Karpas-422 (cell line): Measurements from ENCODE around the gene RTP3. TPM values are rescaled to one million over a fixed set of nuclear protein-coding genes. Genes with fewer than 3 reads are reported as not detected.

ENCODE experiments used
- DNase-seq: peaks from one replicate; pipeline ENCODE4 v3.0.0-alpha.2; 2015
- H2AFZ ChIP-seq: fragments of 200-600 bp; sonication (generic); 2 replicates; pipeline ENCODE4 v1.6.1; 2014; ENCODE audit warnings: antibody characterized with exemption, low read length, mixed read lengths
- H3K27ac ChIP-seq: fragments of 200-600 bp; sonication (generic); 2 replicates; pipeline ENCODE4 v1.5.1; 2014; ENCODE audit warnings: mild to moderate bottlenecking, low read length, moderate library complexity
- H3K27me3 ChIP-seq: fragments of 200-600 bp; sonication (generic); 2 replicates; pipeline ENCODE4 v1.6.1; 2014; ENCODE audit warnings: low read length, mixed read lengths
- H3K36me3 ChIP-seq: fragments of 200-600 bp; sonication (generic); 2 replicates; pipeline ENCODE4 v1.6.1; 2014; ENCODE audit warnings: low read length, mixed read lengths; ENCODE audit not compliant: insufficient read depth
- H3K4me1 ChIP-seq: fragments of 200-600 bp; sonication (generic); 2 replicates; pipeline ENCODE4 v1.6.1; 2014; ENCODE audit warnings: mild to moderate bottlenecking, low read length, mixed read lengths
- H3K4me2 ChIP-seq: fragments of 200-600 bp; sonication (generic); 2 replicates; pipeline ENCODE4 v1.6.1; 2014; ENCODE audit warnings: low read length, low read depth, mild to moderate bottlenecking; ENCODE audit not compliant: poor library complexity, severe bottlenecking
- H3K4me3 ChIP-seq: fragments of 200-600 bp; sonication (generic); 2 replicates; pipeline ENCODE4 v1.5.1; 2014; ENCODE audit warnings: mild to moderate bottlenecking, antibody characterized with exemption, low read length, mixed read lengths
- H3K79me2 ChIP-seq: fragments of 200-600 bp; sonication (generic); 2 replicates; pipeline ENCODE4 v1.6.1; 2014; ENCODE audit warnings: mild to moderate bottlenecking, low read length, mixed read lengths
- H3K9ac ChIP-seq: fragments of 200-600 bp; sonication (generic); 2 replicates; pipeline ENCODE4 v1.6.0; 2014; ENCODE audit warnings: low read length
- H3K9me2 ChIP-seq: fragments of 200-600 bp; sonication (generic), shearing (Covaris generic); replicated peaks from 2 replicates; pipeline ENCODE4 v1.6.0; 2014; ENCODE audit warnings: mild to moderate bottlenecking, low read length, moderate library complexity; ENCODE audit not compliant: insufficient read depth
- H3K9me3 ChIP-seq: fragments of 300-700, 200-600 bp; sonication (generic); 2 replicates; pipeline ENCODE4 v1.6.1; 2014; ENCODE audit warnings: low read length, mixed read lengths
- H4K20me1 ChIP-seq: fragments of 200-600 bp; sonication (generic); 2 replicates; pipeline ENCODE4 v1.6.1; 2014; ENCODE audit warnings: mild to moderate bottlenecking, antibody characterized with exemption, low read length, low read depth; ENCODE audit not compliant: insufficient read depth
- total RNA-seq: library from RNA; depleted of rRNA; stranded (reverse); fragments of >200 nt; shearing (Covaris generic); gene quantifications from 2 replicates; pipeline ENCODE4 v1.2.3, GENCODE V29; 2014; ENCODE audit warnings: low replicate concordance; rRNA removed

RTP3 gene
- not detected in 2 replicates for total RNA-seq

DNA sequence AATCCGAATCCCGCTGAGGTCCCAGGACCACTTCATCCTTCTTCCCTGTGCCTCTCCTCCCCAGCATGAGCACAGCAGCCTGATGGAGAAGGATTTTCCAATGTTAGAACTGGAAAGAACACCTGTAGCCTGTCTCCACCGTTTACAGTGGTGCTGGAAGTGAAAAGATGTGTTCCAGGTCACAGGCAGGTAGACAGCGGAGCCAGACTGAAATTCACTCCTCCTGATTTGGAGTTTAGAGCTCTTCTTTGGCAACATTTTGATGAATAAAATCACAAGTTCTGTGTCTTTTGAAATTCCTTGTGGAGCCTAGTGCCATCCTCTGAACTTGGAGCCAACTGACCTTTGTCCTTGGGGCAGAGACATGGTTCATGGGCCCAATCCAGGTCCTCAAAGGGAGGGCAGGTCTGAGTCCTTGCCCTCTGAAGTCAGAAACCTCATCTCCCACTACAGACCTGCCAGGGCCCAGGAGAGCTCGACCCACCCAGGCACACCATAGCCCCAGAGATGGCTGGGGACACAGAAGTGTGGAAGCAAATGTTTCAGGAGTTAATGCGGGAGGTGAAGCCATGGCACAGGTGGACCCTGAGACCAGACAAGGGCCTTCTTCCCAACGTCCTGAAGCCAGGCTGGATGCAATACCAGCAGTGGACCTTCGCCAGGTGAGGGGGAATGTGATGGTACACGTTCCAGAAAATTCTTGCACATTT lies at the start of gene RTP3:
Gene RTP3, plus strand, starts transcription at position 421 of the 710 bp plus-strand sequence. Its CDS starts 87 bp downstream, at position 508.
- DNase-seq, result no peak
- Histone ChIP-seq H3K79me2 (no peaks in the 10 kb centered on the region), H3K27me3 (no peaks in the 10 kb centered on the region), H3K9ac (no peak within 1 kb of the TSS), H3K4me1 (peaks cover 6% of the 10 kb centered on the region), H3K36me3 (no peaks in the 10 kb centered on the region), H3K4me3 (no peak within 1 kb of the TSS), H4K20me1 (peaks cover 9% of the 10 kb centered on the region), H3K9me3 (no peaks in the 10 kb centered on the region), H2AFZ (no peak within 1 kb of the TSS), H3K9me2 (no peaks in the 10 kb centered on the region), H3K4me2 (no peak within 1 kb of the TSS), H3K27ac (no peak within 1 kb of the TSS)

DNA sequence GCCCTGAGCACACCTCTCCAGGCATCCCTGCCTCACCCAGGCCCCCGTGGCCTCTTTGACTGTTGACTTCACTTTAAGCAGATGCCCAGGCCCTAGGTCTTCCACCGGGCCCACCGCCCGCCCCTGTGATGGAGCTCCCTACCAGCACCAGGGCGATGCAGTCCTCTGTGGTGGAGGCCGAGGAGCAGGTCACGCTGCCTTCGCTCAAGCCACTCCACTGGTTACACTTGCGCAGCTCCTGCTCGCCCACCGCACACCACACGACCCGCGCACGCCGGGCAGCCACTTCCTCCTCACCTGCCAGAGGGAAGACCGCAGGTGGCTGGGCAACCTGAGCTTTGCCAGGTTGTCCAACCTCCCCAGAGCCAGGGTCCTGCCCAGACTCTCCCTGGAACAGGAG lies 49.1 kb upstream of the RTP3 start:
- Histone ChIP-seq H3K27me3 (no peaks in the 10 kb centered on the region), H3K9me2 (no peaks in the 10 kb centered on the region), H3K9ac (no peak overlapping the region), H3K4me1 (no peaks in the 10 kb centered on the region), H2AFZ (no peak overlapping the region), H3K4me2 (no peak overlapping the region), H3K36me3 (no peaks in the 10 kb centered on the region), H3K79me2 (no peaks in the 10 kb centered on the region), H3K4me3 (no peak overlapping the region), H3K9me3 (no peaks in the 10 kb centered on the region), H4K20me1 (no peaks in the 10 kb centered on the region; the same call in 1 of the 2 replicates), H3K27ac (no peak overlapping the region)
- DNase-seq, result no peak

GRCh38 chr3:46449755-46450552 lies 47.8 kb upstream of the RTP3 start:
- Histone ChIP-seq H3K9ac (no peak overlapping the region), H3K4me2 (no peak overlapping the region)
- peak; percentile 52 for DNase-seq

GRCh38 chr3:46453526-46454208 lies 44.1 kb upstream of the RTP3 start:
- no peak overlapping the region for H2AFZ ChIP-seq
- no peaks in the 10 kb centered on the region for H3K79me2 ChIP-seq
- H3K36me3 ChIP-seq, result no peaks in the 10 kb centered on the region
- DNase-seq, result no peak
- H3K4me2 ChIP-seq, result no peak overlapping the region
- H3K4me3 ChIP-seq, result no peak overlapping the region
- no peak overlapping the region for H3K9ac ChIP-seq
- no peak overlapping the region for H3K27ac ChIP-seq
- no peaks in the 10 kb centered on the region for H3K4me1 ChIP-seq
- no peaks in the 10 kb centered on the region for H3K9me2 ChIP-seq
- H3K27me3 ChIP-seq, result no peaks in the 10 kb centered on the region
- H3K9me3 ChIP-seq, result no peaks in the 10 kb centered on the region
- H4K20me1 ChIP-seq, result 0 out of 2 replicates have a peak, but pooled peaks cover 8% of the 10 kb centered on the region

More at GRCh38 chr3:46449755-46450552, 47.8 kb upstream of the RTP3 start:
- Histone ChIP-seq H4K20me1 (peaks cover 2% of the 10 kb centered on the region; the same call in 1 of the 2 replicates), H3K9me3 (no peaks in the 10 kb centered on the region), H3K4me3 (no peak overlapping the region), H2AFZ (no peak overlapping the region), H3K27me3 (no peaks in the 10 kb centered on the region), H3K36me3 (no peaks in the 10 kb centered on the region), H3K4me1 (no peaks in the 10 kb centered on the region), H3K79me2 (no peaks in the 10 kb centered on the region), H3K9me2 (no peaks in the 10 kb centered on the region), H3K27ac (no peak overlapping the region)

DNA sequence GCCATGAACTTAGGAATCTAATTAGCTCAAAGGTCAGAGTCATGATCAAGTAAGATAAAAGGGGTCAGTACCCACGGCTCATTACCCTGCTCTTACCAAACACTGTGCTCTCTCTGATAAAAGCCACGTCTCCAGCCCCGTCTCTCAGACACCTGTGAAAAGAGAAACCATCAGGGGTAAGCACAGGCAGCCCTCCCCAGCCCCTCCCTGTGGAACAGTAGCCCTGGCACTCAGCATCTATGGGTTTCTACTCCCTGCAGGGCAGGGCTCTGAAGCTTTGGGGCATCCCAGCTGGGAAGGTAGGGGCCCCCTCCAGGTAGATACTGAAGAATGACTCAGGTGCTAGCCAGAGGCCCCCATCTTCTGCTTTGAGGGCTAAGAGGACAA lies 43.6 kb upstream of the RTP3 start:
- H3K9me2 ChIP-seq, result no peaks in the 10 kb centered on the region
- no peak overlapping the region for H2AFZ ChIP-seq
- no peaks in the 10 kb centered on the region for H3K79me2 ChIP-seq
- no peak overlapping the region for H3K9ac ChIP-seq
- no peak for DNase-seq
- no peaks in the 10 kb centered on the region for H3K4me1 ChIP-seq
- H3K4me2 ChIP-seq, result no peak overlapping the region
- no peaks in the 10 kb centered on the region for H3K36me3 ChIP-seq
- H3K4me3 ChIP-seq, result no peak overlapping the region
- H3K27me3 ChIP-seq, result no peaks in the 10 kb centered on the region
- H3K9me3 ChIP-seq, result no peaks in the 10 kb centered on the region
- no peak overlapping the region for H3K27ac ChIP-seq
- H4K20me1 ChIP-seq, result 0 out of 2 replicates have a peak, but pooled peaks cover 8% of the 10 kb centered on the region

GRCh38 chr3:46454606-46455005 lies 43.2 kb upstream of the RTP3 start:
- no peaks in the 10 kb centered on the region for H3K27me3 ChIP-seq
- H3K4me3 ChIP-seq, result no peak overlapping the region
- DNase-seq, result no peak
- H3K27ac ChIP-seq, result no peak overlapping the region
- H3K79me2 ChIP-seq, result no peaks in the 10 kb centered on the region
- H3K9me3 ChIP-seq, result no peaks in the 10 kb centered on the region
- no peak overlapping the region for H3K9ac ChIP-seq
- H2AFZ ChIP-seq, result no peak overlapping the region
- H3K36me3 ChIP-seq, result no peaks in the 10 kb centered on the region
- no peaks in the 10 kb centered on the region for H3K4me1 ChIP-seq
- H4K20me1 ChIP-seq, result 0 out of 2 replicates have a peak, but pooled peaks cover 8% of the 10 kb centered on the region
- no peaks in the 10 kb centered on the region for H3K9me2 ChIP-seq
- H3K4me2 ChIP-seq, result no peak overlapping the region

DNA sequence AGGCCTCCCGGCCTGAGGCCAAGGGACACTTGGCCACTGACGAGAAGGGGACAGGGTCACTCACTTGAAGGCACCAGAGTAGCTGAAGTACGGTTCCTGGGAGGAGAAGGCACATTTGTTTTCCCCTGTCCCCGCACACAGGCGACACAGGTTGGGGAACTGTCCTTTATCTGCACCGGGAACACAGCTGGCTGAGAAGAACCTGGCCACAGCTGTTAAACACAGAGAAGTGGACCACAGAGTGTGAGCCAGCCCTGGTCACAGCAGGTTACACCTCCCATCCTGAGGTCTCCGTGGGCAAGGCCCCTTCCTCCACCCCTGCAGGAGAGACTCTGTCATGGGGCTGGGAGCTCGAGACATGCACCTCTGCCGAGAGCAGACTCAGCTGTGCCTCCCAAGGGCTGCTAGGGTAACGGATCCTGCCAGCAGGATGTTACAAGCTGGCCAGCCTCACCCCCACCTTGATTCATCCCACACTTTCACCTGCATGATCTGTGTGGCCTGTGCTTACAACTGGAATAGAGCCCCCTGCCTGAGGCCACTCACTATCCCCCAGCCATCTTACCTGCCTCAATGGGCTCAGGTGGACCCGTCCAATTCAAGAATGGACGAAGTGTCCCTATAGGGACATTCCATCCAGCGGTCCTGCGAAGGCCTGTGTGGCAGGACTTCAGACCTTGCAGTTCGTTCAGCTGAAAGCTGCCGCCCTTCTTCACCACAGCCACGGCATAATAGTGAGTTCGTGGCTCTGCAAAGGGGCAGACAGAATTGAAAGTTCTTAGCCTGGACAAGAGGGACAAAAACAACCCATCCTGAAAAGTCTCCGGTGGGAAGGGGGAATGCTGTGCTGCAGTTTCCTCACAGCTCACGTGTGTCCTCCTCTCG lies 42.3 kb upstream of the RTP3 start:
- Histone ChIP-seq H2AFZ (no peak overlapping the region), H3K4me3 (no peak overlapping the region), H4K20me1 (0 out of 2 replicates have a peak, but pooled peaks cover 8% of the 10 kb centered on the region), H3K27ac (no peak overlapping the region), H3K27me3 (no peaks in the 10 kb centered on the region), H3K9me3 (no peaks in the 10 kb centered on the region), H3K36me3 (no peaks in the 10 kb centered on the region), H3K79me2 (no peaks in the 10 kb centered on the region), H3K9me2 (no peaks in the 10 kb centered on the region), H3K4me2 (no peak overlapping the region), H3K9ac (no peak overlapping the region), H3K4me1 (no peaks in the 10 kb centered on the region)
- DNase-seq, result no peak
